Fibroblast of lung (primary cell): ENCODE results near the gene NDUFA11. TPM values are rescaled to one million over a fixed set of nuclear protein-coding genes. Genes with fewer than 3 reads are reported as not detected.

Experiments
- DNase-seq, 2 donors: peaks; one replicate each; pipeline versions ENCODE4 v3.0.0 to v3.0.0-alpha.2; 2010; ENCODE audit warnings: low read depth in 2 of 2
- H2AFZ ChIP-seq: 2 replicates; pipeline ENCODE4 v1.5.1; 2012; ENCODE audit warnings: low read length, control low read depth, inconsistent platforms
- H3K27ac ChIP-seq: 2 replicates; pipeline ENCODE4 v1.5.1; 2011; ENCODE audit warnings: low read length, control low read depth; ENCODE audit not compliant: insufficient read depth
- H3K27me3 ChIP-seq: 2 replicates; pipeline ENCODE4 v1.5.1; 2011; ENCODE audit warnings: mild to moderate bottlenecking, low read length; ENCODE audit not compliant: control insufficient read depth, insufficient read depth
- H3K36me3 ChIP-seq: 2 replicates; pipeline ENCODE4 v1.5.1; 2011; ENCODE audit warnings: low read length; ENCODE audit not compliant: control insufficient read depth, insufficient read depth
- H3K4me1 ChIP-seq: 2 replicates; pipeline ENCODE4 v1.5.1; 2011; ENCODE audit warnings: low read length; ENCODE audit not compliant: control insufficient read depth, insufficient read depth; ENCODE audit errors: extremely low read depth
- H3K4me2 ChIP-seq: 2 replicates; pipeline ENCODE4 v1.5.1; 2011; ENCODE audit warnings: low read length, control low read depth; ENCODE audit not compliant: insufficient read depth; ENCODE audit errors: extremely low read depth
- H3K4me3 ChIP-seq, 4 experiments: fragments of 200-600 bp in 1 of 4; sonication (generic) in 1 of 4; replicated peaks in 1 of 4; 2 replicates each; pipeline ENCODE4 v1.5.1; 2011 to 2016; ENCODE audit warnings: low read length in 4 of 4, low read depth in 3 of 4, mild to moderate bottlenecking in 3 of 4, control low read depth in 2 of 4, inconsistent platforms in 1 of 4, mixed read lengths in 1 of 4; ENCODE audit not compliant: insufficient read depth in 1 of 4; ENCODE audit errors: control extremely low read depth in 1 of 4
- H3K79me2 ChIP-seq: 2 replicates; pipeline ENCODE4 v1.5.1; 2012; ENCODE audit warnings: mild to moderate bottlenecking, low read length, inconsistent platforms; ENCODE audit not compliant: control insufficient read depth, insufficient read depth
- H3K9ac ChIP-seq: 2 replicates; pipeline ENCODE4 v1.5.1; 2011; ENCODE audit warnings: mild to moderate bottlenecking, low read length, control low read depth; ENCODE audit not compliant: insufficient read depth
- H3K9me3 ChIP-seq: 2 replicates; pipeline ENCODE4 v1.5.1; 2012; ENCODE audit warnings: low read depth, low read length; ENCODE audit not compliant: control insufficient read depth, insufficient read depth
- H4K20me1 ChIP-seq: 2 replicates; pipeline ENCODE4 v1.5.1; 2011; ENCODE audit warnings: low read length; ENCODE audit not compliant: control insufficient read depth, insufficient read depth; ENCODE audit errors: extremely low read depth
- EZH2 ChIP-seq: IDR thresholded peaks from 2 replicates; pipeline ENCODE4 v1.5.1; 2012; ENCODE audit warnings: low read length, control low read depth, mild to moderate bottlenecking; ENCODE audit errors: missing control alignments
- polyA plus RNA-seq, 2 donors: library from polyadenylated mRNA; depleted of rRNA in 1 of 2; stranded (reverse) in 1 of 2; unstranded in 1 of 2; fragments of >200 nt; gene quantifications; 2 replicates each; pipeline ENCODE4 v1.2.1, GENCODE V29; 2011 to 2012; ENCODE audit warnings: missing spikeins in 1 of 2
- total RNA-seq: library from RNA; depleted of rRNA; stranded (reverse); fragments of >200 nt; gene quantifications from 2 replicates; pipeline ENCODE4 v1.2.1, GENCODE V29; 2014
- TF ChIP-seq, protein P1 (sequence below), 2 donors: IDR thresholded peaks in 1 of 2; conservative IDR thresholded peaks in 1 of 2; 1 replicate in 1 of 2; 2 replicates in 1 of 2; pipeline ENCODE4 v1.5.1; 2011 to 2012; ENCODE audit warnings: low read length in 2 of 2, control low read depth in 1 of 2, inconsistent platforms in 1 of 2, low read depth in 1 of 2, mild to moderate bottlenecking in 1 of 2

NDUFA11 gene
- total and polyA plus RNA-seq, 2 donors (not counting 1 experiment from before 2014, with no cell fraction given): 212 to 271 TPM

DNA sequence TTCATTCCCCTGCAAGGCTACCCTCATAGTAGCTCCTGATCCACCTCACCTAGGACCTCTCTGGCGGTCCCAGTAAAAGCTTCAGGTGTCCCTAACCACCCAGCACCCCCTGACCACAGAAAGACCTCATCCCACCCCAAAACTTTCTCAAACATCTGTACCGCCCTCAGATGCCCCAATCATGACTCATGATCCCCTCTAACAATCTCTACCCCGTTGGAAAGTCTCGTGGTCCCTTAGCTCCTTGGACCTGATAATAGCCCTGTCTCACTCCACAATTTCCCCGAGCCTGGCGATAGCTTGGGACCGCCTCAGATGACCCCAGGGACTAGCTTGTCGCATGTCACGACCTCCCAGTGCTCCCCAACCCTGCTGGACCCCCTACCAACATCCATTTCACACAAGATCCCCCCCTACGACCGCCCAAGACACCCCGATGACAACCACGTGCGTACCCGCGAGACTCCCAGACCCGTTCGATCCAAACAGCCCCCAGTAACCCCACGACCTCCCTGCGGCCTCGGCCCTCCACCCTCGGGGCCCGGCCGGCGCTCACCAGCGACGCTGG is 450 bp downstream of the NDUFA11 start:
- Histone ChIP-seq H3K36me3 (peaks cover 4% of the 10 kb centered on the region), H3K9me3 (no peaks in the 10 kb centered on the region), H3K27ac (peak overlapping the region; percentile 100), H3K9ac (peak overlapping the region; percentile 100), H2AFZ (peak overlapping the region; percentile 73), H4K20me1 (no peaks in the 10 kb centered on the region), H3K27me3 (no peaks in the 10 kb centered on the region), H3K79me2 (peaks cover 37% of the 10 kb centered on the region), H3K4me2 (peak overlapping the region; percentile 89), H3K4me3 (peak overlapping the region; percentile 80 to 100 (median 100)), H3K4me1 (peaks cover 2% of the 10 kb centered on the region)
- peak; percentile 43 to 59 for DNase-seq
- no peak for TF ChIP-seq EZH2
- TF ChIP-seq, protein P1, sequence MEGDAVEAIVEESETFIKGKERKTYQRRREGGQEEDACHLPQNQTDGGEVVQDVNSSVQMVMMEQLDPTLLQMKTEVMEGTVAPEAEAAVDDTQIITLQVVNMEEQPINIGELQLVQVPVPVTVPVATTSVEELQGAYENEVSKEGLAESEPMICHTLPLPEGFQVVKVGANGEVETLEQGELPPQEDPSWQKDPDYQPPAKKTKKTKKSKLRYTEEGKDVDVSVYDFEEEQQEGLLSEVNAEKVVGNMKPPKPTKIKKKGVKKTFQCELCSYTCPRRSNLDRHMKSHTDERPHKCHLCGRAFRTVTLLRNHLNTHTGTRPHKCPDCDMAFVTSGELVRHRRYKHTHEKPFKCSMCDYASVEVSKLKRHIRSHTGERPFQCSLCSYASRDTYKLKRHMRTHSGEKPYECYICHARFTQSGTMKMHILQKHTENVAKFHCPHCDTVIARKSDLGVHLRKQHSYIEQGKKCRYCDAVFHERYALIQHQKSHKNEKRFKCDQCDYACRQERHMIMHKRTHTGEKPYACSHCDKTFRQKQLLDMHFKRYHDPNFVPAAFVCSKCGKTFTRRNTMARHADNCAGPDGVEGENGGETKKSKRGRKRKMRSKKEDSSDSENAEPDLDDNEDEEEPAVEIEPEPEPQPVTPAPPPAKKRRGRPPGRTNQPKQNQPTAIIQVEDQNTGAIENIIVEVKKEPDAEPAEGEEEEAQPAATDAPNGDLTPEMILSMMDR (conservative IDR thresholded peaks at IDR 0.05 in 1 of 2, IDR thresholded peaks at IDR 0.05 in 1 of 2; ENCODE audit: low read depth in 1 of 2, low read length in 2 of 2): no peak

DNA sequence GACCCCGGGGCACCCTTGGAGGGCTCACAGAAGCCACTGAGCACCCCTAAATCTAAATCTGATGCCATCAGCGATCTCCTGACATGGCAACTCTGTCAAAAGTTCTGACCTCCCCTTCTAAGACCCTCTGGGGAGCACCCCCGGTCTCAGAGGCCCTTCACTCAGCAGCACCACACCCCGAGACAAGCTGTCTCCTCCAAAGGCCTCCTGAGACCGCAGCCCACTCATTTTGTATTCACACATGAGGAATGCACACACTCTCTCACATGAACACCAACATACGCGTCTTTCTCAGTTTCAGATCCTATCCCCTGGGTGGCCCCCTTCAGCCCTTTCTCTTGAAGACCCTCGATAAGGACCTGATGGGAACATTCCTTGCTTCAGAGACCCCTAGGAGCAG is 2.6 kb downstream of the NDUFA11 start:
- H3K79me2 ChIP-seq: peaks cover 39% of the 10 kb centered on the region
- peaks cover 9% of the 10 kb centered on the region for H3K36me3 ChIP-seq
- no peaks in the 10 kb centered on the region for H4K20me1 ChIP-seq
- no peaks in the 10 kb centered on the region for H3K9me3 ChIP-seq
- no peak for DNase-seq
- H2AFZ ChIP-seq: no peak overlapping the region
- TF ChIP-seq, protein P1 (conservative IDR thresholded peaks at IDR 0.05 in 1 of 2, IDR thresholded peaks at IDR 0.05 in 1 of 2; ENCODE audit: low read depth in 1 of 2, low read length in 2 of 2): no peak
- no peak for TF ChIP-seq EZH2
- H3K4me1 ChIP-seq: peaks cover 2% of the 10 kb centered on the region
- H3K27me3 ChIP-seq: no peaks in the 10 kb centered on the region
- H3K4me2 ChIP-seq: no peak overlapping the region
- H3K27ac ChIP-seq: no peak overlapping the region
- H3K9ac ChIP-seq: no peak overlapping the region
- no peak overlapping the region for H3K4me3 ChIP-seq

DNA sequence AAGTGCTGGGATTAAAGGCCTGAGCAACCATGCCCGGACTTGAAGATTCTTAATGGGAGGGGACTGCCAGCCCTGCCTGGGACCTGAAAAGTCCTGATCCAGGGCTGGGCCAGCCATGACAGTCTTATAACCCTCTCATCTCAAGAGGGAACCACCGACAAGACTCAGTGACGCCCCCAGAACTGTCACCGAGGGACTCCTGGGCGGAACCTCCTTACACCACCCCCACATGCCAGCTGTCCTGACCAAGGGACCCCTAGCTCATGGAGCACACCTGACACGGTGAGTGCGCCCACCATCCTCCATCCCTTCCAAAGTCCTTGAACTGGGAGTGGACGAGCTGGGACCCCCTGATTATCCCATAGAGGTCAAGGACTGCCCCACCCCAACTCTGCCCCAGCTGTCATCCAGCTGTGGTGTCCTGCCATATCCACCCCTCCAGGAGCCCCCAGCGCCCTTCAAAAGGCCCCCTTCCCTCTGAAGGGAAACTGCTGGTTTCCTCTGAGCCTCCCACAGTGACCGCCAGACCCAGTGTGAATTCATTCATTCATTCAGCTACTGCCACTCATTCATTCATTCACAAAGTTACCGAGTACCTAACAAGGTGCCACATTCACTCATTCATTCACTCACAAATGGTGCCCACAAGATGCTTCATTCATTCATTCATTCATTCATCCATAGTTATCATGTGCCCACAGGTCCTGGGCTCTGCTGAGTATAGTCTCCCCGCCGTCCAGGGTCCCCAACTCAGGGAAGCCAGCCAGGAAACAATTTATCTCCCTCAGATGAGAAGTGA is 3.7 kb downstream of the NDUFA11 start:
- H3K4me1 ChIP-seq: peaks cover 2% of the 10 kb centered on the region
- DNase-seq: no peak
- no peak overlapping the region for H3K4me2 ChIP-seq
- no peaks in the 10 kb centered on the region for H3K27me3 ChIP-seq
- H3K9me3 ChIP-seq: no peaks in the 10 kb centered on the region
- TF ChIP-seq EZH2: no peak
- TF ChIP-seq, protein P1 (conservative IDR thresholded peaks at IDR 0.05 in 1 of 2, IDR thresholded peaks at IDR 0.05 in 1 of 2; ENCODE audit: low read depth in 1 of 2, low read length in 2 of 2): no peak
- H3K36me3 ChIP-seq: peaks cover 15% of the 10 kb centered on the region
- H3K9ac ChIP-seq: no peak overlapping the region
- H4K20me1 ChIP-seq: no peaks in the 10 kb centered on the region
- no peak overlapping the region for H3K27ac ChIP-seq
- no peak overlapping the region for H3K4me3 ChIP-seq
- no peak overlapping the region for H2AFZ ChIP-seq
- peaks cover 39% of the 10 kb centered on the region for H3K79me2 ChIP-seq
